ENCODE measurements around the gene PPP1R9A. TPM values are rescaled to one million over a fixed set of nuclear protein-coding genes. Genes with fewer than 3 reads are reported as not detected.

Gene PPP1R9A
- total RNA-seq, 1 donor from 2014 or later: 1.3 TPM

DNA sequence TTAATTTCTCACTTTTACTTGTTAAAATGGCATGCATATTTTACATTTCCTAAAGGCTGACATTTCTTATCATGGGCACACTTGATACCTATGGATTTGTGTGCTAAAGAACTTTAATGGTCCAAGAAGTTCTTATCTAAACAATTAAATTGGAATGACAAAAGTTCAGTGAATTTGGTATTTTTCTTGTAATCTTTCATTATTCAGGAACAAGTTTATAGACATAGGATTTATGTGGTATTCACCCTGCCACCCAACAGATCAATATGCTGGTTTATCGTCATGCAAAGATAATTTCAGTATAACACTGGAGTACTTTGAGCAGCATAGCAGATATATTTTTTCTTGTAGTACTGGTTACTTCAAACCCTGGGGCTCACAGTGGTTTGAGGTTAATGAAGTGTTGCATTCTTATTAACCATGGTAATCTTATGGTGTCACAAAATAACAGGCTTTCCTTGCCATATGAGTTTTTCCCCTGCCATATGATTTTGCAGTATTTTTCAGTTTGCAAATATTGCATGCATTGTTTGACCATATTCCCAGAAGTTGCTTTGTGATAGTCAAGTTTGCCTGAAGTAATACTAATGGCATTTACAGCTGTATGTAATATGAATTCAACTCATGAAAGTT is 148.8 kb downstream of the PPP1R9A start:
- Mint-ChIP-seq H3K4me3 (no peak overlapping the region), H3K36me3 (ENCODE audit: low read depth) (no peaks in the 10 kb centered on the region), H3K9me3 (no peaks in the 10 kb centered on the region), H3K27me3 (peaks cover 2% of the 10 kb centered on the region), H3K4me1 (no peaks in the 10 kb centered on the region), H3K27ac (no peak overlapping the region)
- ChIA-PET POLR2A (no interaction called here), CTCF (interaction anchor here (0.6 kb wide), 1 partner anchor 191 kb away, joined by 3 read pairs; no protein-coding TSS in a partner anchor)
- TF ChIP-seq, protein P1, sequence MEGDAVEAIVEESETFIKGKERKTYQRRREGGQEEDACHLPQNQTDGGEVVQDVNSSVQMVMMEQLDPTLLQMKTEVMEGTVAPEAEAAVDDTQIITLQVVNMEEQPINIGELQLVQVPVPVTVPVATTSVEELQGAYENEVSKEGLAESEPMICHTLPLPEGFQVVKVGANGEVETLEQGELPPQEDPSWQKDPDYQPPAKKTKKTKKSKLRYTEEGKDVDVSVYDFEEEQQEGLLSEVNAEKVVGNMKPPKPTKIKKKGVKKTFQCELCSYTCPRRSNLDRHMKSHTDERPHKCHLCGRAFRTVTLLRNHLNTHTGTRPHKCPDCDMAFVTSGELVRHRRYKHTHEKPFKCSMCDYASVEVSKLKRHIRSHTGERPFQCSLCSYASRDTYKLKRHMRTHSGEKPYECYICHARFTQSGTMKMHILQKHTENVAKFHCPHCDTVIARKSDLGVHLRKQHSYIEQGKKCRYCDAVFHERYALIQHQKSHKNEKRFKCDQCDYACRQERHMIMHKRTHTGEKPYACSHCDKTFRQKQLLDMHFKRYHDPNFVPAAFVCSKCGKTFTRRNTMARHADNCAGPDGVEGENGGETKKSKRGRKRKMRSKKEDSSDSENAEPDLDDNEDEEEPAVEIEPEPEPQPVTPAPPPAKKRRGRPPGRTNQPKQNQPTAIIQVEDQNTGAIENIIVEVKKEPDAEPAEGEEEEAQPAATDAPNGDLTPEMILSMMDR (IDR thresholded peaks at IDR 0.05): no peak
- no peak for ATAC-seq (ENCODE audit: low read depth)
- intact Hi-C loops (cut with micrococcal nuclease): no loop called here
- DNase-seq: no peak

DNA sequence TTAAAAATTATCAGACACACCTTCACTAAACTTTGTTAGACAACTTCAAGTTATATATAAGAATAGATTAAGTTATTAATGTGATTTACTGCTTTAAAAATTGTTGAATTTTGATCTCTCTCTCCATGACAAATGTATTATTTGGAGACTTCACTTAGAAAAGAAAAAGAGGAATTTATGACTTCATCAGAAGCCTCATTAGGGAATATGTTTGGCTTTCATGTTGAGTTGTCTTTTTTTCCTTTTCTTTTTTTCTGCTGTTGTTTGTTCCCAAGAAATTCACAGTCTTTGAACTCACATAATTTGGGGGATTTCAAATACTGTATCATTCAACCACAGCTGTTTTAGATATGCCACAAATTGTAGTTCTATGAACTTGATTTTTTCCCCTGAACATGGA is 149.5 kb downstream of the PPP1R9A start:
- ChIA-PET CTCF (no interaction called here), POLR2A (no interaction called here)
- DNase-seq (no peak), ATAC-seq (ENCODE audit: low read depth) (no peak)
- TF ChIP-seq, protein P1 (IDR thresholded peaks at IDR 0.05): no peak
- Mint-ChIP-seq H3K4me3 (no peak overlapping the region), H3K27me3 (peaks cover 2% of the 10 kb centered on the region), H3K4me1 (no peaks in the 10 kb centered on the region), H3K9me3 (no peaks in the 10 kb centered on the region), H3K27ac (no peak overlapping the region), H3K36me3 (ENCODE audit: low read depth) (no peaks in the 10 kb centered on the region)
- intact Hi-C loops (cut with micrococcal nuclease): no loop called here

DNA sequence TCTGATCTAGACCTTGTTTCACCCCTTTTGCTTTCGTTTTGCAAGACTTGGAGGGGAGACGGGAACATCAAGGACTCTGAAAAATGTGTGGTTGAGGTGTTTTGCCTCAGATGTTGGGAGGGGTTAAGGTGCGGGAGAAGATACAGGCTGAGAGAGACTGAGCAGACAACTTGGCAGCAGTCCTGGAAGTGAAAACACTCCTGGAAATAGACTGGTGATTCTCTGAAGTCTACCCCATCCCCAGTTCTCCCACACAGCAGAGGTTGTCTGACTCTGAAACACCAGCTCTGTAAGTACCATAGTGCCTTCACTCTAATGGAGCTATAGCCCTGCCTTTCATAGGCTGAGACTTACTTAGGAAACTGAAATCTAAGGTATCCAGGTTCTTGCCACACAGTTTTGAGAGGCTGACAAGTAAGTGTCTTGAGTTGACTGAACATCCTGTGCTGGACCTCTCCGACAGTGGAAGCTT is 152.5 kb downstream of the PPP1R9A start:
- Mint-ChIP-seq H3K36me3 (ENCODE audit: low read depth) (no peaks in the 10 kb centered on the region), H3K4me3 (no peak overlapping the region), H3K9me3 (no peaks in the 10 kb centered on the region), H3K27ac (no peak overlapping the region), H3K27me3 (peaks cover 2% of the 10 kb centered on the region), H3K4me1 (no peaks in the 10 kb centered on the region)
- TF ChIP-seq, protein P1 (IDR thresholded peaks at IDR 0.05): no peak
- DNase-seq: no peak
- CTCF ChIA-PET: no interaction called here
- intact Hi-C loops (cut with micrococcal nuclease): no loop called here
- ATAC-seq (ENCODE audit: low read depth): no peak
- POLR2A ChIA-PET: no interaction called here

DNA sequence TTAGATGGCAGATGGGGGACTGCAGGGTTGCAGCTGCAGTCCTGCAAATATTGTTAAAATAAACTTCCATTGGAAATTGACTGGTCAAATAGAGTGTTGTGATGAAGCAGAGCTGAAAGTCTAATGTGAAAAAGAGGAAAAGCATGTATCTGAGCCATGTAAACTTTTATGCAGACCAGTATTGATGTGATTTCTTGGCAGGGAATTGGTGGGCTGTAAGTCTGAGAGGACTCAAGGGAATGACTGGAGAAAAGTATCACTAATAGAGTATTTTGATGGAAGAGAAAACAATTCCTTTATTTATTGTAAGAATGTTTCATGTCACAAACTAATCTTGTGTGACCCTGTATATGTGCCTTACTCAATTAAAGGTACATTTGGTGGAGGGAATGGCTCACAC is 155.5 kb downstream of the PPP1R9A start:
- ChIA-PET CTCF (no interaction called here), POLR2A (no interaction called here)
- no peak for DNase-seq
- Mint-ChIP-seq H3K27me3 (peaks cover 2% of the 10 kb centered on the region), H3K4me1 (no peaks in the 10 kb centered on the region), H3K9me3 (no peaks in the 10 kb centered on the region), H3K4me3 (no peak overlapping the region), H3K27ac (no peak overlapping the region), H3K36me3 (ENCODE audit: low read depth) (no peaks in the 10 kb centered on the region)
- ATAC-seq (ENCODE audit: low read depth): no peak
- TF ChIP-seq, protein P1 (IDR thresholded peaks at IDR 0.05): no peak
- intact Hi-C loops (cut with micrococcal nuclease): no loop called here

DNA sequence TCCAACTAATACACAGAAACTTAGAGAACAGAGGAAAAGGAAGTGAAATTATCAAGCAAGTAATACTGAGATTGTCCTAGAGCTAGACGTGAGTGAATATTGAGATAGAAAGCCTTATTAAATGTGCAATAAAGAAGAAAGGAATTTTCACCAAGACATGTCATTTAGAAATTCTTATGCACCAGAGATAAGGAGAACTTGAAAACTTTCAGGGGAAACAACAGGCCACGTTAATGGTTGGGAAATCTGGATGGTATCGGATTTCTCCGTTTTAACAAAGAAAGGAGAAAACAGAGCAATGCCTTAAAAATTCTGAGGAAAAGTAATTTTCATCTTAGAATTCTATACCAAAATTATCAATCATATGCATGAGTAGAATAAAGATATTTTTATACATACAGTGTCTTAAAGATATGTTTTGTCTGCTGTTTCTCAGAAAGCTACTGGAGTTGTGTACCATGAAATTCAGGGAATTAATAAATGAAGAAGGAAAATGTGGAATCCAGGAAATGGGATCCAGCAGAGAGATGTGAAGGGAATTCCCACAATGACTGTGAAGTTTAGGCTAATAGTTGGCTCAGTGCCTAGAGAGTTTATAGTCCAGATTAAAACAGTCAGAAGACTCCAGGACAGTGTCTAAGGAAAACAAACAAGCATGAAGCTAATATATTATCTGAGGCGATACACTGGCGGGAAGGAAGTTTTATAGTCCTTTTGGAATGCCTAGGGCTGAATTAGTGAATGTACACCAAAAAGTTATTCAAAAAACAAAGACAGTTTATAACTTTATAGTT is 159.5 kb downstream of the PPP1R9A start:
- H3K36me3 Mint-ChIP-seq (ENCODE audit: low read depth): no peaks in the 10 kb centered on the region
- POLR2A ChIA-PET: no interaction called here
- intact Hi-C loops (cut with micrococcal nuclease): no loop called here

More for the DNA sequence above, 159.5 kb downstream of the PPP1R9A start:
- no peak overlapping the region for H3K4me3 Mint-ChIP-seq
- CTCF ChIA-PET: no interaction called here
- H3K27ac Mint-ChIP-seq: no peak overlapping the region
- no peaks in the 10 kb centered on the region for H3K27me3 Mint-ChIP-seq
- no peaks in the 10 kb centered on the region for H3K4me1 Mint-ChIP-seq
- TF ChIP-seq, protein P1 (IDR thresholded peaks at IDR 0.05): no peak
- no peaks in the 10 kb centered on the region for H3K9me3 Mint-ChIP-seq
- ATAC-seq (ENCODE audit: low read depth) (no peak), DNase-seq (no peak)

Data from activated B cell treated with CpG ODN at 0.5 μM for 24 hours (primary cell).